ENCODE measurements around the gene SERPINB4. TPM values are rescaled to one million over a fixed set of nuclear protein-coding genes. Genes with fewer than 3 reads are reported as not detected.

SERPINB4 gene
- total RNA-seq, 1 donor from 2014 or later = not detected

DNA sequence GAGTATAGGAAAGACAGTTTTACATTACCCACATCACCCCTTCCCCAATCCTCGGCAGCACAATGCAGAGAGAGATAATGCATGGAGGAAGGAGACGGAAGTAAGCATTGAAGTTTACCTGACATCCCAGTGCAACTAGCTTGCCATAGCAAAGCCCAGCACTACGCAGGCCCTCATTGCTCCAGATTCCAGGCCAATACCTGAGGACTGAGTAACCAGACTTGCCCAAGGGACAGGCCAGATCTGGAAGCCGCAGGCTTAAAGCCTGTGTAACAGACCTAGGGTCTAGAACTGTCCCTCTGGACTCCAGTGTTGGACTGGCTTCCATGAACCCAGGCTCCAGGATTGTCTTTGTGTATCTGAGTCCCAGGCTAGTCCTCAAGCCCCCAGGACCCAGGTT is 17.6 kb downstream of the SERPINB4 start:
- ATAC-seq (no peak), DNase-seq (no peak)
- Histone ChIP-seq H3K4me3 (no peak overlapping the region), H3K27ac (no peak overlapping the region), H3K36me3 (no peaks in the 10 kb centered on the region), H3K9me3 (peaks cover 12% of the 10 kb centered on the region), H3K27me3 (no peaks in the 10 kb centered on the region), H3K4me1 (no peaks in the 10 kb centered on the region)
- TF ChIP-seq, protein P1, sequence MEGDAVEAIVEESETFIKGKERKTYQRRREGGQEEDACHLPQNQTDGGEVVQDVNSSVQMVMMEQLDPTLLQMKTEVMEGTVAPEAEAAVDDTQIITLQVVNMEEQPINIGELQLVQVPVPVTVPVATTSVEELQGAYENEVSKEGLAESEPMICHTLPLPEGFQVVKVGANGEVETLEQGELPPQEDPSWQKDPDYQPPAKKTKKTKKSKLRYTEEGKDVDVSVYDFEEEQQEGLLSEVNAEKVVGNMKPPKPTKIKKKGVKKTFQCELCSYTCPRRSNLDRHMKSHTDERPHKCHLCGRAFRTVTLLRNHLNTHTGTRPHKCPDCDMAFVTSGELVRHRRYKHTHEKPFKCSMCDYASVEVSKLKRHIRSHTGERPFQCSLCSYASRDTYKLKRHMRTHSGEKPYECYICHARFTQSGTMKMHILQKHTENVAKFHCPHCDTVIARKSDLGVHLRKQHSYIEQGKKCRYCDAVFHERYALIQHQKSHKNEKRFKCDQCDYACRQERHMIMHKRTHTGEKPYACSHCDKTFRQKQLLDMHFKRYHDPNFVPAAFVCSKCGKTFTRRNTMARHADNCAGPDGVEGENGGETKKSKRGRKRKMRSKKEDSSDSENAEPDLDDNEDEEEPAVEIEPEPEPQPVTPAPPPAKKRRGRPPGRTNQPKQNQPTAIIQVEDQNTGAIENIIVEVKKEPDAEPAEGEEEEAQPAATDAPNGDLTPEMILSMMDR (IDR thresholded peaks at IDR 0.05) = no peak
- intact Hi-C loops (cut with DNase I) = no loop called here

DNA sequence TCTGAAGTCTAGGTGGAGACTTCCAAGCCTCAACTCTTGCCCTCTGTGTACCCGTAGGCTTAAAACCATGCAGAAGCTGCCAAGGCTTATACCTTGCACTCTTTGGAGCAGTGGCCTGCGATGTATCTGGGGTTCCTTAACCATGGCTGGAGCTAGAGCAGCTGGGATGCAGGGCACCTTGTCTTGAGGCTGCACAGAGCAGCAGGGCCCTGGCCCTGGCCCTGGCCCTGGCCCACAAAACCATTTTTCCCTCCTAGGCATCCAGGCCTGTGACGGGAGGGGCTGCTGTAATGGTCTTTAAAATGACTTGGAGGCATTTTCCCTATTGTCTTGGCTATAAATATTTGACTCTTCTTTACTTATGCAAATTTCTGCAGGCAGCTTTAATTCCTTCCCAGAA is 19.2 kb downstream of the SERPINB4 start:
- TF ChIP-seq, protein P1 (IDR thresholded peaks at IDR 0.05) = no peak
- intact Hi-C loops (cut with DNase I) = no loop called here
- Histone ChIP-seq H3K27me3 (no peaks in the 10 kb centered on the region), H3K4me1 (no peaks in the 10 kb centered on the region), H3K9me3 (peaks cover 12% of the 10 kb centered on the region), H3K27ac (no peak overlapping the region), H3K4me3 (no peak overlapping the region), H3K36me3 (no peaks in the 10 kb centered on the region)
- ATAC-seq (no peak), DNase-seq (no peak)

DNA sequence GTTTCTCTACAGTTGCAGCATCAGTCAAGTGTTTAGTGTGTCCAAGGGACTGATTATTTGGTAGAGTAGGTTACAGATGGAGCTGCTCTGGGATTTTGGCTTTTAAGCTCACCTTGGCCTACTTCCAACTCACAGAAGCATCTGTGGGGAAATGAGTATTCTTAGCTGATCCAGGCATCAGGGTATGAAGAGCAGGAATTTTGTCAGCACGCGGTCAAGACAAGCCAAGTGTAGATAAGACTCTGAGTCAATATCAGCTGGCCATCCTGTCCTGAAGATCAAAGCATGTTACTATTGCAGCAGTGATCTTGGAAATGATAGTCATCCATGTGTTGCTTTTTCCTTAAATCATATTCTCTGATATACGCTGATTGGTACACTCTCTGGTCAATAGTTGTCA is 24.4 kb downstream of the SERPINB4 start:
- no peak for DNase-seq
- Histone ChIP-seq H3K4me1 (no peaks in the 10 kb centered on the region), H3K9me3 (peaks cover 6% of the 10 kb centered on the region), H3K27ac (no peak overlapping the region), H3K36me3 (no peaks in the 10 kb centered on the region), H3K27me3 (no peaks in the 10 kb centered on the region), H3K4me3 (no peak overlapping the region)
- no peak for ATAC-seq
- TF ChIP-seq, protein P1 (IDR thresholded peaks at IDR 0.05) = no peak
- intact Hi-C loops (cut with DNase I) = no loop called here

DNA sequence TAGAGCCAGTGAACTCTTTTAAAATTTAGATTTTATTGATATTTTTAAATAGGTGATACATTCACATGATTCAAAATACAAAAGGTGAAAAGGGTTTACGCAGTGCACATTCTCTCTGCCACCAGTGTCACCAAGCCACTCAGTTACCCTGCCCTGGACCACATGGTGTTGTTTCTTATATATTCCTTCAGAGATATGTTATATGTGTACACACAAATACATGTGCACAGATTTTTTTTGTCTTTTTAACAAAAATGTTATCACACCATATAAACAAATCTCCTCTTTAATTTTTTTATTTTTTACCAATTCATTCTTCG is 26.2 kb downstream of the SERPINB4 start:
- Histone ChIP-seq H3K9me3 (no peaks in the 10 kb centered on the region), H3K27ac (no peak overlapping the region), H3K27me3 (no peaks in the 10 kb centered on the region), H3K4me3 (no peak overlapping the region), H3K4me1 (no peaks in the 10 kb centered on the region), H3K36me3 (no peaks in the 10 kb centered on the region)
- intact Hi-C loops (cut with DNase I) = no loop called here
- TF ChIP-seq, protein P1 (IDR thresholded peaks at IDR 0.05) = no peak
- ATAC-seq = no peak
- DNase-seq = no peak

DNA sequence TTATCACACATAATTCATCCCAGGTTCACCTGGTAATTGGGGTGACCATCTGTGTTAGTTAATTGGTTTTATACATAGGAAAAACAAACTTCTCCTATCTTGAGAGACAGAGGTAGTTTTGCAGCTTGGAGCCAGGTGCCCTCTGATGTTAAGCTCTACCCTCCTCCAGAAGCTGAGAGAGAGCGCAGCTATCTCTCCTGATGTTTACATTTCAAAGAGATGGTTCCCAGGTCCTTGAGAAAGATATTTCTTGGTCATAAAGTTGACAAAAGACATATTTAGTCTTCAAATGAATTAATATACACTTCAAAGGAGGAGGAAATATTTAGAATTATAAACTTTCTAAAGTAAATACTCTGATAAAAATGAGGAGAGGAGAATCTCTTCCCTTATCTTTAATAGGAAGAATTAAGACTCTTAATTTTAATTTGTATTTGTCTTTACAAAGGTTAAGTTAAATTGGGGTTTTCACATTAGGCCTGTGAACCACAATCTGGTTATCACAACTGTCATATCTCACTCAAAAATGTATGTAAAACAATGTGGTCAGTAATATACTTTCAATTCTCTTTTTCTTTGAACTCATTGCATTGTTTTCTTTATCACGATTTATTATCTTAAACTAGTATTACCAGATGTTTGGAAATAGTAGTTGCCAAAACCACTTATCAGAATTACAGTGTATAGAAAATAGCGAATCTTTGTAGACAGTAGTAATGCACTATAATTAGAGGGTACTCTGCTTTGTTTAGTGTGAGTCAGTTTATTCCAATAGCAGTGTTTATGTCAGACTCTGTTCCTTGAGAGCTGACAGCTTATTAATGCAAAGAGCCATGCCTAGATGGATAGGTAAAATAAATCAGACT is 26.8 kb downstream of the SERPINB4 start:
- intact Hi-C loops (cut with DNase I) = no loop called here
- H3K9me3 ChIP-seq = no peaks in the 10 kb centered on the region
- no peaks in the 10 kb centered on the region for H3K4me1 ChIP-seq
- DNase-seq (no peak), ATAC-seq (no peak)
- no peak overlapping the region for H3K27ac ChIP-seq
- H3K4me3 ChIP-seq = no peak overlapping the region
- H3K27me3 ChIP-seq = no peaks in the 10 kb centered on the region
- no peaks in the 10 kb centered on the region for H3K36me3 ChIP-seq
- TF ChIP-seq, protein P1 (IDR thresholded peaks at IDR 0.05) = no peak
